ENCODE data around the gene NFIB. TPM values are rescaled to one million over a fixed set of nuclear protein-coding genes. Genes with fewer than 3 reads are reported as not detected.

The NFIB gene
- 175 and 191 TPM in 2 replicates for total RNA-seq

DNA sequence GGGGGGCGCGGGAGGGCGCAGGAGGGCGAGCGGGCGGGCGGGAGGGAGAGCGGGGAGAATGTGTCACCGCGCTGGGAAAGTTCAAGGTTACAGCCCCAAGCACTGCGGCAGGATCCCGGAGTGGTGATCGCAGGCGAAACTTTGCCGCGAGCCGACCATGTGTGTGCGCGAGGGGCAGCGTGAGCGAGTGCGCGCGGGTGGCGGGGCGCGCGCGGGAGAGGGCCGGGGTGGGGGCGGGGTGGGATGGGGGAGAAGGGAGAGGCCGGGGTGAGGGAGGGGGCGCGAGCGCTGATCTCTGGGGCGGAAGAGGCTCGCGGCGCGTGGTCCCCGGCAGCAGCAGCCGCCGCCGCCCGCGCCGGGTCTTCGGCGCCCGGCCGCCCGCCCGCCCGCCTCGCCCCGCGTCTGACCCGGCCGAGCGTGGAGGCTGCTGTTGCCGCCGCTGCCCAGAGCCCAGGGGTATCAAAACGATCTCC lies at the start of gene NFIB:
TSS of gene NFIB (minus strand) at position 191 of the 473 bp plus-strand sequence. CDS start 630 bp downstream, outside the sequence.

